GM12878 (cell line): Measurements from ENCODE around the gene MTMR4.

ENCODE experiments used
- POLR2A ChIP-seq: IDR thresholded peaks from 2 replicates; pipeline ENCODE4 v1.6.1; 2011; ENCODE audit warnings: low read depth, mild to moderate bottlenecking, low read length
- TF ChIP-seq, protein P1 (sequence below), 3 experiments: IDR thresholded peaks in 2 of 3; conservative IDR thresholded peaks in 1 of 3; 2 replicates each; pipeline ENCODE4 v1.5.1; 2011; ENCODE audit warnings: low read depth in 3 of 3, low read length in 3 of 3, mild to moderate bottlenecking in 3 of 3, control low read depth in 2 of 3, moderate library complexity in 2 of 3, inconsistent platforms in 1 of 3, mixed read lengths in 1 of 3; ENCODE audit not compliant: control insufficient read depth in 2 of 3, insufficient read depth in 1 of 3; ENCODE audit errors: extremely low read depth in 1 of 3
- TF ChIP-seq, protein P2 (sequence below): IDR thresholded peaks from 2 replicates; pipeline ENCODE4 v1.6.1; 2011; ENCODE audit warnings: low read depth, low read length, improper control_type of control experiment, borderline replicate concordance
- TF ChIP-seq, protein P3 (sequence below): fragments of 450-650 bp; IDR thresholded peaks from 2 replicates; pipeline ENCODE4 v1.6.1; 2018; ENCODE audit warnings: mild to moderate bottlenecking, low read depth, moderate library complexity; ENCODE audit not compliant: partially characterized antibody
- TF ChIP-seq, protein P4 (sequence below): fragments of 450-650 bp; IDR thresholded peaks from 2 replicates; pipeline ENCODE4 v1.6.1; 2017; ENCODE audit warnings: mild to moderate bottlenecking, low read depth, inconsistent platforms; ENCODE audit not compliant: poor library complexity, severe bottlenecking

GRCh38 chr17:58556833-58557250 is 42.4 kb upstream of the MTMR4 start:
- TF ChIP-seq, protein P1, sequence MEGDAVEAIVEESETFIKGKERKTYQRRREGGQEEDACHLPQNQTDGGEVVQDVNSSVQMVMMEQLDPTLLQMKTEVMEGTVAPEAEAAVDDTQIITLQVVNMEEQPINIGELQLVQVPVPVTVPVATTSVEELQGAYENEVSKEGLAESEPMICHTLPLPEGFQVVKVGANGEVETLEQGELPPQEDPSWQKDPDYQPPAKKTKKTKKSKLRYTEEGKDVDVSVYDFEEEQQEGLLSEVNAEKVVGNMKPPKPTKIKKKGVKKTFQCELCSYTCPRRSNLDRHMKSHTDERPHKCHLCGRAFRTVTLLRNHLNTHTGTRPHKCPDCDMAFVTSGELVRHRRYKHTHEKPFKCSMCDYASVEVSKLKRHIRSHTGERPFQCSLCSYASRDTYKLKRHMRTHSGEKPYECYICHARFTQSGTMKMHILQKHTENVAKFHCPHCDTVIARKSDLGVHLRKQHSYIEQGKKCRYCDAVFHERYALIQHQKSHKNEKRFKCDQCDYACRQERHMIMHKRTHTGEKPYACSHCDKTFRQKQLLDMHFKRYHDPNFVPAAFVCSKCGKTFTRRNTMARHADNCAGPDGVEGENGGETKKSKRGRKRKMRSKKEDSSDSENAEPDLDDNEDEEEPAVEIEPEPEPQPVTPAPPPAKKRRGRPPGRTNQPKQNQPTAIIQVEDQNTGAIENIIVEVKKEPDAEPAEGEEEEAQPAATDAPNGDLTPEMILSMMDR (IDR thresholded peaks at IDR 0.05 in 2 of 3, conservative IDR thresholded peaks at IDR 0.05 in 1 of 3; ENCODE audit: control insufficient read depth in 2 of 3, extremely low read depth in 1 of 3, insufficient read depth in 1 of 3, low read depth in 3 of 3, low read length in 3 of 3) = no peak
- TF ChIP-seq, protein P2, sequence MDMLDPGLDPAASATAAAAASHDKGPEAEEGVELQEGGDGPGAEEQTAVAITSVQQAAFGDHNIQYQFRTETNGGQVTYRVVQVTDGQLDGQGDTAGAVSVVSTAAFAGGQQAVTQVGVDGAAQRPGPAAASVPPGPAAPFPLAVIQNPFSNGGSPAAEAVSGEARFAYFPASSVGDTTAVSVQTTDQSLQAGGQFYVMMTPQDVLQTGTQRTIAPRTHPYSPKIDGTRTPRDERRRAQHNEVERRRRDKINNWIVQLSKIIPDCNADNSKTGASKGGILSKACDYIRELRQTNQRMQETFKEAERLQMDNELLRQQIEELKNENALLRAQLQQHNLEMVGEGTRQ = no peak
- no peak for TF ChIP-seq POLR2A
- TF ChIP-seq, protein P3, sequence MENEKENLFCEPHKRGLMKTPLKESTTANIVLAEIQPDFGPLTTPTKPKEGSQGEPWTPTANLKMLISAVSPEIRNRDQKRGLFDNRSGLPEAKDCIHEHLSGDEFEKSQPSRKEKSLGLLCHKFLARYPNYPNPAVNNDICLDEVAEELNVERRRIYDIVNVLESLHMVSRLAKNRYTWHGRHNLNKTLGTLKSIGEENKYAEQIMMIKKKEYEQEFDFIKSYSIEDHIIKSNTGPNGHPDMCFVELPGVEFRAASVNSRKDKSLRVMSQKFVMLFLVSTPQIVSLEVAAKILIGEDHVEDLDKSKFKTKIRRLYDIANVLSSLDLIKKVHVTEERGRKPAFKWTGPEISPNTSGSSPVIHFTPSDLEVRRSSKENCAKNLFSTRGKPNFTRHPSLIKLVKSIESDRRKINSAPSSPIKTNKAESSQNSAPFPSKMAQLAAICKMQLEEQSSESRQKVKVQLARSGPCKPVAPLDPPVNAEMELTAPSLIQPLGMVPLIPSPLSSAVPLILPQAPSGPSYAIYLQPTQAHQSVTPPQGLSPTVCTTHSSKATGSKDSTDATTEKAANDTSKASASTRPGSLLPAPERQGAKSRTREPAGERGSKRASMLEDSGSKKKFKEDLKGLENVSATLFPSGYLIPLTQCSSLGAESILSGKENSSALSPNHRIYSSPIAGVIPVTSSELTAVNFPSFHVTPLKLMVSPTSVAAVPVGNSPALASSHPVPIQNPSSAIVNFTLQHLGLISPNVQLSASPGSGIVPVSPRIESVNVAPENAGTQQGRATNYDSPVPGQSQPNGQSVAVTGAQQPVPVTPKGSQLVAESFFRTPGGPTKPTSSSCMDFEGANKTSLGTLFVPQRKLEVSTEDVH = no peak
- TF ChIP-seq, protein P4, sequence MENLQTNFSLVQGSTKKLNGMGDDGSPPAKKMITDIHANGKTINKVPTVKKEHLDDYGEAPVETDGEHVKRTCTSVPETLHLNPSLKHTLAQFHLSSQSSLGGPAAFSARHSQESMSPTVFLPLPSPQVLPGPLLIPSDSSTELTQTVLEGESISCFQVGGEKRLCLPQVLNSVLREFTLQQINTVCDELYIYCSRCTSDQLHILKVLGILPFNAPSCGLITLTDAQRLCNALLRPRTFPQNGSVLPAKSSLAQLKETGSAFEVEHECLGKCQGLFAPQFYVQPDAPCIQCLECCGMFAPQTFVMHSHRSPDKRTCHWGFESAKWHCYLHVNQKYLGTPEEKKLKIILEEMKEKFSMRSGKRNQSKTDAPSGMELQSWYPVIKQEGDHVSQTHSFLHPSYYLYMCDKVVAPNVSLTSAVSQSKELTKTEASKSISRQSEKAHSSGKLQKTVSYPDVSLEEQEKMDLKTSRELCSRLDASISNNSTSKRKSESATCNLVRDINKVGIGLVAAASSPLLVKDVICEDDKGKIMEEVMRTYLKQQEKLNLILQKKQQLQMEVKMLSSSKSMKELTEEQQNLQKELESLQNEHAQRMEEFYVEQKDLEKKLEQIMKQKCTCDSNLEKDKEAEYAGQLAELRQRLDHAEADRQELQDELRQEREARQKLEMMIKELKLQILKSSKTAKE = no peak
